Small intestine (tissue), 7 donors: Measurements from ENCODE around the gene CYFIP1. TPM values are rescaled to one million over a fixed set of nuclear protein-coding genes. Genes with fewer than 3 reads are reported as not detected.

Experiments
- DNase-seq, 2 donors: peaks; one replicate each; pipeline versions ENCODE4 v3.0.0 to v3.0.0-alpha.2; 2013
- FAIRE-seq: peaks from 2 replicates; lab custom pipeline; 2012; peaks lifted over from hg19 to GRCh38; lab: Jason Lieb, UNC
- H3K27ac ChIP-seq, 3 donors: one replicate each; pipeline ENCODE4 v1.5.1; 2013; ENCODE audit warnings: low read length in 2 of 3, mild to moderate bottlenecking in 2 of 3, control low read depth in 1 of 3, inconsistent platforms in 1 of 3, low read depth in 1 of 3, moderate library complexity in 1 of 3
- H3K27me3 ChIP-seq, 3 donors: one replicate each; pipeline ENCODE4 v1.6.1; 2013; ENCODE audit warnings: low read length in 3 of 3, inconsistent platforms in 1 of 3; ENCODE audit not compliant: control insufficient read depth in 3 of 3, insufficient read depth in 3 of 3
- H3K36me3 ChIP-seq, 3 donors: one replicate each; pipeline ENCODE4 v1.6.1; 2013; ENCODE audit warnings: low read length in 3 of 3, inconsistent platforms in 1 of 3, low read depth in 1 of 3, mild to moderate bottlenecking in 1 of 3, moderate library complexity in 1 of 3; ENCODE audit not compliant: control insufficient read depth in 3 of 3, insufficient read depth in 2 of 3
- H3K4me1 ChIP-seq, 3 donors: one replicate each; pipeline ENCODE4 v1.6.1; 2013; ENCODE audit warnings: low read length in 2 of 3, inconsistent platforms in 1 of 3, low read depth in 1 of 3, mild to moderate bottlenecking in 1 of 3, moderate library complexity in 1 of 3; ENCODE audit not compliant: control insufficient read depth in 3 of 3, insufficient read depth in 2 of 3
- H3K4me3 ChIP-seq, 3 donors: one replicate each; pipeline ENCODE4 v1.5.1; 2013; ENCODE audit warnings: low read length in 3 of 3, control low read depth in 1 of 3, inconsistent platforms in 1 of 3, low read depth in 1 of 3, mild to moderate bottlenecking in 1 of 3, moderate library complexity in 1 of 3
- H3K9me3 ChIP-seq, 2 donors: one replicate each; pipeline ENCODE4 v1.6.1; 2013; ENCODE audit warnings: low read depth in 1 of 2, low read length in 1 of 2; ENCODE audit not compliant: control insufficient read depth in 2 of 2, insufficient read depth in 1 of 2
- WGBS, 3 donors: extraction: QIAGEN DNeasy Blood & Tissue Kit; methylation state at CpG; one replicate each; pipeline ENCODE4 v1.1.7; 2013; 5-methylcytosine and 5-hydroxymethylcytosine counted together
- polyA plus RNA-seq, 4 donors: library from polyadenylated mRNA; stranded (reverse) in 3 of 4; unstranded in 1 of 4; fragments of 200-250 nt in 3 of 4; fragments of 120-200 nt in 1 of 4; gene quantifications; one replicate each; pipeline versions ENCODE4 v1.2.1 to v1.2.3, GENCODE V29; 2013
- donor health status: healthy with polysubstance abuse.
- donor health status: control.
- donor health status: control.
- donor health status: Bipolar disorder and iron deficiency.
- donor health status: healthy.

CYFIP1 gene
- polyA plus RNA-seq, 4 donors: 35.9 to 93.9 (median 51.8) TPM

GRCh38 chr15:22950256-22950990 is 29.7 kb downstream of the CYFIP1 start:
- Histone ChIP-seq H3K4me3 (no peak overlapping the region), H3K27ac (peak overlapping the region in 1 of 3 donors; percentile 41), H3K4me1 (peaks cover 0 to 6% (median 0%) of the 10 kb centered on the region in 3 donors), H3K9me3 (no peaks in the 10 kb centered on the region), H3K36me3 (peaks cover 0 to 23% (median 0%) of the 10 kb centered on the region in 3 donors), H3K27me3 (no peaks in the 10 kb centered on the region)
- no peak for FAIRE-seq
- no peak for DNase-seq
- WGBS, 3 donors: 69 to 81% (median 77%) methylated on average over 25 of the region's 25 CpGs

GRCh38 chr15:22949074-22949547 is 31.1 kb downstream of the CYFIP1 start:
- WGBS, 3 donors: 47 to 79% (median 73%) methylated on average over 21 of the region's 21 CpGs
- Histone ChIP-seq H3K36me3 (peaks cover 0 to 28% (median 3%) of the 10 kb centered on the region in 3 donors), H3K9me3 (no peaks in the 10 kb centered on the region), H3K4me3 (no peak overlapping the region), H3K27me3 (no peaks in the 10 kb centered on the region), H3K27ac (peak overlapping the region in 1 of 3 donors; percentile 6), H3K4me1 (peaks cover 0 to 6% (median 0%) of the 10 kb centered on the region in 3 donors)
- FAIRE-seq: no peak
- DNase-seq: no peak

- Histone ChIP-seq H3K4me1 (peaks cover 0 to 6% (median 0%) of the 10 kb centered on the region in 3 donors), H3K27ac (no peak overlapping the region), H3K27me3 (no peaks in the 10 kb centered on the region), H3K4me3 (no peak overlapping the region), H3K9me3 (no peaks in the 10 kb centered on the region), H3K36me3 (peaks cover 0 to 35% (median 7%) of the 10 kb centered on the region in 3 donors)
- no peak for DNase-seq
- no peak for FAIRE-seq
- 71 to 83% (median 83%) methylated on average over 4 of the region's 4 CpGs for WGBS, 3 donors
Measured at GRCh38 chr15:22948056-22948455, 32.1 kb downstream of the CYFIP1 start.

- DNase-seq (no peak), FAIRE-seq (no peak)
- Histone ChIP-seq H3K9me3 (no peaks in the 10 kb centered on the region), H3K36me3 (peaks cover 0 to 40% (median 13%) of the 10 kb centered on the region in 3 donors), H3K4me1 (peaks cover 0 to 6% (median 0%) of the 10 kb centered on the region in 3 donors), H3K27ac (no peak overlapping the region), H3K4me3 (no peak overlapping the region), H3K27me3 (no peaks in the 10 kb centered on the region)
- WGBS, 3 donors: 89 to 91% (median 89%) methylated on average over 27 of the region's 27 CpGs
Measured at GRCh38 chr15:22947101-22948000, 32.8 kb downstream of the CYFIP1 start.

DNA sequence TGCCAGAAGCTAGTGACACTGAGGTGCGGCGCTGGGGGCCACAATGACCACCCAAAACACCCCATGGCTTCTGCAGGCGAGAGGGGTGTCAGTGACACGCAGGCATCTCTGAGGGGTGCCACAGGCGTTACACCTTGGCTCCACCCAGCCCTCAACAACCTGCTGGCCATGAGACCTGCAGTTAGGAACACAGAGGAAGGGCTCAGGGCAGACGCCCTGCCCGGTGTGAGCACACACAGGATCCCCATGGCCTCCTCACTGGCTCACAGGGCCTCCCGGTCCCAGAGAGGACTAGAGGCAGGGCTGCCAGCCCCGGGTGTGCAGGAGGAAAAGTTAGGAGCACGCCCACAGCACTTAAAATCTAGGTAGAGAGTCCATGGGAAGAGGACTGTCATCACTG is 35.1 kb downstream of the CYFIP1 start:
- Histone ChIP-seq H3K27me3 (no peaks in the 10 kb centered on the region), H3K36me3 (peaks cover 0 to 52% (median 14%) of the 10 kb centered on the region in 3 donors), H3K27ac (no peak overlapping the region), H3K9me3 (no peaks in the 10 kb centered on the region), H3K4me3 (no peak overlapping the region), H3K4me1 (peaks cover 0 to 3% (median 0%) of the 10 kb centered on the region in 3 donors)
- DNase-seq (peak in 1 of 2 donors; percentile 6), FAIRE-seq (no peak)
- 47 to 80% (median 65%) methylated on average over 10 of the region's 10 CpGs for WGBS, 3 donors

GRCh38 chr15:22944651-22945050 is 35.5 kb downstream of the CYFIP1 start:
- FAIRE-seq (no peak), DNase-seq (peak in 1 of 2 donors; percentile 79)
- Histone ChIP-seq H3K4me1 (peaks cover 0 to 1% (median 0%) of the 10 kb centered on the region in 3 donors), H3K27ac (no peak overlapping the region), H3K9me3 (no peaks in the 10 kb centered on the region), H3K4me3 (no peak overlapping the region), H3K27me3 (no peaks in the 10 kb centered on the region), H3K36me3 (peaks cover 0 to 55% (median 14%) of the 10 kb centered on the region in 3 donors)
- 10 to 66% (median 39%) methylated on average over 8 of the region's 8 CpGs for WGBS, 3 donors

- no peak for DNase-seq
- peaks cover 6 to 69% (median 16%) of the 10 kb centered on the region in 3 donors for H3K36me3 ChIP-seq
- no peak overlapping the region for H3K27ac ChIP-seq
- 85 to 94% (median 93%) methylated on average over 15 of the region's 15 CpGs for WGBS, 3 donors
- H3K9me3 ChIP-seq: no peaks in the 10 kb centered on the region
- no peak overlapping the region for H3K4me3 ChIP-seq
- no peaks in the 10 kb centered on the region for H3K4me1 ChIP-seq
- no peaks in the 10 kb centered on the region for H3K27me3 ChIP-seq
- FAIRE-seq: no peak
Measured at GRCh38 chr15:22942877-22943276, 37.3 kb downstream of the CYFIP1 start.

DNA sequence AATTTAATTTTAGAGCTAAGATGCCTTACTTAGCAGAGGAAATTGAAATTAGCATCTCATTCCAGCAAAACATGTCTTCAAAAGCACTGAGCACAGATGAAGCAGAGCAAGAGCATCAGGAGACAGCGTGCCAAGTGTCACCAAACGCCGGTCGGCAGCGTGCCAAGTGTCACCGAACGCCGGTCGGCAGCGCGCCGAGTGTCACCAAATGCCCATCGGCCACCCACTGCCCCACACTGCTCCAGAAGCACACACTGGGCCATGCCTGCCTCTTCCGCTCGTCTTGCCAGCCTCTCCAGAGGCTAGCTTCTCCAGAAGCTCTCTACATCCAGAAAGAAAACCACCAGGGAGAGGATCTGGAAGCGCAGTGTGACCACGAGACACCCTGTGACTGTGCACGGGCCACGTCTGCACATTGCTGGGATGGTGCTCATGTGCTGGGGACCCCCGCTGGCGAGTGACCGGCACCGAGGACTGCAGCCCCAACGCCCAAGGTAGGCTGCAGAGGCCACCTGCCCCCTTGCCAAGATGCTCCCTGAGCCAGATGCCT is 37.8 kb downstream of the CYFIP1 start:
- no peak for FAIRE-seq
- Histone ChIP-seq H3K4me3 (no peak overlapping the region), H3K27ac (no peak overlapping the region), H3K36me3 (peaks cover 9 to 70% (median 19%) of the 10 kb centered on the region in 3 donors), H3K4me1 (no peaks in the 10 kb centered on the region), H3K27me3 (no peaks in the 10 kb centered on the region), H3K9me3 (no peaks in the 10 kb centered on the region)
- DNase-seq: no peak
- 89 to 98% (median 91%) methylated on average over 24 of the region's 24 CpGs for whole genome bisulfite sequencing, 3 donors
